ENCODE data around the gene AXIN1.

The AXIN1 gene

GRCh38 chr16:376817-377418 lies 24.4 kb upstream of the AXIN1 start:
- no peak overlapping the region for H3K4me3 ChIP-seq (ENCODE audit: control insufficient read depth, low read depth, low read length)
- TF ChIP-seq CTCF (conservative IDR thresholded peaks at IDR 0.05; ENCODE audit: control insufficient read depth, insufficient read depth, low read depth, low read length) = no peak
- no peak for DNase-seq (ENCODE audit: low read depth)

GRCh38 chr16:375927-376816 lies 23.6 kb upstream of the AXIN1 start:
- no peak for TF ChIP-seq CTCF (conservative IDR thresholded peaks at IDR 0.05; ENCODE audit: control insufficient read depth, insufficient read depth, low read depth, low read length)
- no peak for DNase-seq (ENCODE audit: low read depth)
- H3K4me3 ChIP-seq (ENCODE audit: control insufficient read depth, low read depth, low read length) = no peak overlapping the region

DNA sequence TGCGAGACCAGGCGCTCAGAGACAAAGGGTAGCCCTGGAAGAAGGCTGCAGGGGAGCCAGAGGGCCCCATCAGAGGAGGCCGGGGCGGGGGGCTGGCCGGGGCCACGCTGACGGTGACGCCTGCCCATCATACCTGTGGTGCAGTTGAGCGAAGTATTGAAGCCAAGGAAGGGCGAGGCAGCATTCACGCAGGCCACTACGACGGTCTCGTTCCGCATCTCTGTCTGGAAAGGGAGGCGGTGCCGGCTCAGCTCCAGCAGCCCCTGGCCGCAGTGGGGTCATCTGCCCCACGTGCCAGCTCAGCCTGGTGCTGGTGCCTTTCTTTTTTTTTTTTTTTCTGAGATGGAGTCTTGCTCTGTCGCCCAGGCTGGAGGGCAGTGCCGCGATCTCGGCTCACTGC lies 22.7 kb upstream of the AXIN1 start:
- H3K4me3 ChIP-seq (ENCODE audit: control insufficient read depth, low read depth, low read length) = no peak overlapping the region
- no peak for DNase-seq (ENCODE audit: low read depth)
- no peak for TF ChIP-seq CTCF (conservative IDR thresholded peaks at IDR 0.05; ENCODE audit: control insufficient read depth, insufficient read depth, low read depth, low read length)

DNA sequence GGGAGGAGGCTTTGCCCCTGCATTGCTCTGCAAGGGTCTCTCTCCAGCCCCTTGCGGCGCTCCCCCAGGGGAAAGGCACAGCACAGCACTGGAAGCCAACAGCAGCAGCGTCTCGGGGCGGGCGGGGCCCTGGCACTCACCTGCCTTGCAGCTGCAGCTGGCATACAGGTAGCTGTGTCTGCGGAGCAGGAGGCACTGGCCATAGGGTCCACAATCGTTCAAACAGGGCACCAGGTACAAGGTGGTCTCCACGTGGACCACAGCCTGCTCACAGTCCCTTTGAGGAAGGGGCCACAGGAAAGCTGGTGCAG lies 22.0 kb upstream of the AXIN1 start:
- no peak for DNase-seq (ENCODE audit: low read depth)
- H3K4me3 ChIP-seq (ENCODE audit: control insufficient read depth, low read depth, low read length) = no peak overlapping the region
- TF ChIP-seq CTCF (conservative IDR thresholded peaks at IDR 0.05; ENCODE audit: control insufficient read depth, insufficient read depth, low read depth, low read length) = no peak

- no peak for TF ChIP-seq CTCF (conservative IDR thresholded peaks at IDR 0.05; ENCODE audit: control insufficient read depth, insufficient read depth, low read depth, low read length)
- no peak overlapping the region for H3K4me3 ChIP-seq (ENCODE audit: control insufficient read depth, low read depth, low read length)
- DNase-seq (ENCODE audit: low read depth) = no peak
These were observed 21.5 kb upstream of the AXIN1 start for GRCh38 chr16:373848-374615.

DNA sequence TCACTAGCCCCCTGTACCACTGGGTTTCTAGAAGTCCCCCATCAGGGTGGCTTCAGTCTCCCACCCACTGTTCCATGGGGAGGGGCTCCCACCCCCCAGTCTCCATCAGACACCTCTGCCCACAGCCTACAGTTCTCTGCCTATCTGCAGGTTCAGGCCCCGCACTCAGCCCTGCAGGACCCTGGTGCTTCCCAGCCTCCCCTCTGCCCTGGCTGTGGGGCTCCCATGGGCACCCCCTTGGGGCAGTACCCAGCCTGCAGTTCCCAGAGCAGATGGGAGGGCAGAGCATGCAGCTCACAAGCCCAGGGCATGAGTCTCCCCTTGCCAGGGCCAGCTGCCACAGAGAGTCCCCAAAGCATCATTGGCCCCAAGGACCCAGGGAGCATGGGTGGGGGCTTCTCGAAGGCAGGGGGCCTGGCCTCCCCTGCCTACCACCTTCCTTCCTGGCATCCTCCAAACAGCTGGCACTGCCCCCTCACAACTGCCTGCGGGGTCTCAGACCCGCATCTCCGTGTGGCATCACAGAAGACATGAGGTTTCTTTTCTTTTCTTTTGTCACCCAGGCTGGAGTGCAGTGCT lies 20.6 kb upstream of the AXIN1 start:
- no peak for DNase-seq (ENCODE audit: low read depth)
- no peak for TF ChIP-seq CTCF (conservative IDR thresholded peaks at IDR 0.05; ENCODE audit: control insufficient read depth, insufficient read depth, low read depth, low read length)
- H3K4me3 ChIP-seq (ENCODE audit: control insufficient read depth, low read depth, low read length) = no peak overlapping the region

Data from fibroblast of mammary gland (primary cell).